ENCODE results near the gene EVI5L.
"Not testable (repeated sequence)": the region's sequence is repeated elsewhere in the genome, so short reads cannot be mapped to it uniquely, and the experiment has no call there.

EVI5L gene

GRCh38 chr19:7848779-7849457 lies 18.9 kb downstream of the EVI5L start:
- DNase-seq, result no peak

- DNase-seq, result no peak
Measured at GRCh38 chr19:7849631-7849999, 19.6 kb downstream of the EVI5L start.

- DNase-seq, result no peak
Measured at GRCh38 chr19:7850000-7850813, 20.2 kb downstream of the EVI5L start.

GRCh38 chr19:7850945-7851622 lies 21.1 kb downstream of the EVI5L start:
- DNase-seq, result no peak

- no peak for DNase-seq
Measured at GRCh38 chr19:7851623-7852500, 21.8 kb downstream of the EVI5L start.

- DNase-seq, result no peak
Measured at GRCh38 chr19:7852851-7853769, 23.1 kb downstream of the EVI5L start.

GRCh38 chr19:7853770-7854128 lies 23.7 kb downstream of the EVI5L start:
- no peak for DNase-seq

GRCh38 chr19:7855426-7856108 lies 25.5 kb downstream of the EVI5L start:
- DNase-seq, result no peak

- no peak for DNase-seq
Measured at GRCh38 chr19:7856109-7856591, 26.1 kb downstream of the EVI5L start.

- no peak for DNase-seq
Measured at GRCh38 chr19:7856679-7857663, 27.0 kb downstream of the EVI5L start.

GRCh38 chr19:7857727-7858108 lies 27.7 kb downstream of the EVI5L start:
- DNase-seq, result no peak

- DNase-seq, result no peak
Measured at GRCh38 chr19:7858109-7858770, 28.2 kb downstream of the EVI5L start.

GRCh38 chr19:7859087-7859486 lies 29.1 kb downstream of the EVI5L start:
- not testable (repeated sequence) for DNase-seq

- no peak for DNase-seq
Measured at GRCh38 chr19:7859831-7860713, 30.1 kb downstream of the EVI5L start.

GRCh38 chr19:7860714-7861618 lies 30.9 kb downstream of the EVI5L start:
- DNase-seq, result no peak

GRCh38 chr19:7861619-7862412 lies 31.8 kb downstream of the EVI5L start:
- DNase-seq, result no peak

Data from GF-D8 (cell line).